Lower lobe of right lung (tissue), 2 donors: ENCODE results near the gene INSL6. TPM values are rescaled to one million over a fixed set of nuclear protein-coding genes. Genes with fewer than 3 reads are reported as not detected.

ENCODE experiments used
- ATAC-seq, 2 donors: fragments of 200-7000 bp; cut with Tn5 transposase; one replicate each; pipeline ENCODE4 v1.9.1; 2020 to 2022; ENCODE audit warnings: mild to moderate bottlenecking in 2 of 2, moderate library complexity in 2 of 2
- DNase-seq: peaks from one replicate; pipeline ENCODE4 v3.0.0-alpha.2; 2020
- H3K27ac ChIP-seq: fragments of 200-600 bp; one replicate; pipeline ENCODE4 v1.8.0; 2022
- H3K27me3 ChIP-seq: fragments of 200-600 bp; one replicate; pipeline ENCODE4 v1.8.0; 2022; ENCODE audit warnings: low read depth
- H3K36me3 ChIP-seq: fragments of 200-600 bp; one replicate; pipeline ENCODE4 v1.8.0; 2022; ENCODE audit warnings: mild to moderate bottlenecking
- H3K4me1 ChIP-seq: fragments of 200-600 bp; one replicate; pipeline ENCODE4 v1.8.0; 2022
- H3K4me3 ChIP-seq: fragments of 200-600 bp; one replicate; pipeline ENCODE4 v1.8.0; 2022; ENCODE audit warnings: mild to moderate bottlenecking
- H3K9me3 ChIP-seq: fragments of 200-600 bp; one replicate; pipeline ENCODE4 v1.8.0; 2022
- intact Hi-C: fragments of 100-400 bp; cut with DNase I; formaldehyde crosslinking; loops from one replicate; pipeline ENCODE4 v1.11.0; 2022
- total RNA-seq: library from RNA; stranded (reverse); fragmentation: NEBNext Ultra II Directional; extraction: Animal tissue kit (Norgen Biotek cat#: 25700); gene quantifications from one replicate; pipeline ENCODE4 v1.2.1, GENCODE V29; 2021
- TF ChIP-seq, protein P1 (sequence below): fragments of 200-600 bp; IDR thresholded peaks from one replicate; pipeline ENCODE4 v1.8.0; 2022; ENCODE audit warnings: antibody characterized with exemption, mild to moderate bottlenecking
- donor health status: DM: no; HTN: yes; CAD: no; lungs with severe emphysema.

The INSL6 gene
- total RNA-seq, 1 donor from 2014 or later, result not detected

DNA sequence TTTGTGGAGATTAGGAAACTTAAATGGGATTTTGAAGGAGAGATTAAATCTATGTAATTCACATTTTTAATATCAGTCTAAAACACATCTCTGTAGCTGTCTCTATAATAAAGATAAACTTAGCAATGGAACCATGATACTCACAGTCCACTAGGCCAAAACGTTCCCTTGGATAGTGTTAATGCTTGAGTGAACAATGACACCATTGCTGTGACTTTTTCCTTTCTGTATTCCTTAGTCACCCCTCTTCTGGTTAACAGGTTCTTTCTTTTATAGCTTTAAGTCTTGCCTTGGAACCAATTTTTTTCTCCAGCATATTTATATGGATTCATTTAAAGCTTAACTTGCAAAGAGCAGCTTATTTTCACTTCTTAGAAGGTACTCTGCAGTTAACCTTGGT lies 63.3 kb downstream of the INSL6 start:
- Histone ChIP-seq H3K27me3 (no peaks in the 10 kb centered on the region), H3K27ac (no peak overlapping the region), H3K36me3 (peaks cover 37% of the 10 kb centered on the region), H3K4me1 (no peaks in the 10 kb centered on the region), H3K9me3 (no peaks in the 10 kb centered on the region), H3K4me3 (no peak overlapping the region)
- DNase-seq (no peak), ATAC-seq (no peak)
- intact Hi-C loops, result no loop called here
- TF ChIP-seq, protein P1, sequence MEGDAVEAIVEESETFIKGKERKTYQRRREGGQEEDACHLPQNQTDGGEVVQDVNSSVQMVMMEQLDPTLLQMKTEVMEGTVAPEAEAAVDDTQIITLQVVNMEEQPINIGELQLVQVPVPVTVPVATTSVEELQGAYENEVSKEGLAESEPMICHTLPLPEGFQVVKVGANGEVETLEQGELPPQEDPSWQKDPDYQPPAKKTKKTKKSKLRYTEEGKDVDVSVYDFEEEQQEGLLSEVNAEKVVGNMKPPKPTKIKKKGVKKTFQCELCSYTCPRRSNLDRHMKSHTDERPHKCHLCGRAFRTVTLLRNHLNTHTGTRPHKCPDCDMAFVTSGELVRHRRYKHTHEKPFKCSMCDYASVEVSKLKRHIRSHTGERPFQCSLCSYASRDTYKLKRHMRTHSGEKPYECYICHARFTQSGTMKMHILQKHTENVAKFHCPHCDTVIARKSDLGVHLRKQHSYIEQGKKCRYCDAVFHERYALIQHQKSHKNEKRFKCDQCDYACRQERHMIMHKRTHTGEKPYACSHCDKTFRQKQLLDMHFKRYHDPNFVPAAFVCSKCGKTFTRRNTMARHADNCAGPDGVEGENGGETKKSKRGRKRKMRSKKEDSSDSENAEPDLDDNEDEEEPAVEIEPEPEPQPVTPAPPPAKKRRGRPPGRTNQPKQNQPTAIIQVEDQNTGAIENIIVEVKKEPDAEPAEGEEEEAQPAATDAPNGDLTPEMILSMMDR, result no peak

DNA sequence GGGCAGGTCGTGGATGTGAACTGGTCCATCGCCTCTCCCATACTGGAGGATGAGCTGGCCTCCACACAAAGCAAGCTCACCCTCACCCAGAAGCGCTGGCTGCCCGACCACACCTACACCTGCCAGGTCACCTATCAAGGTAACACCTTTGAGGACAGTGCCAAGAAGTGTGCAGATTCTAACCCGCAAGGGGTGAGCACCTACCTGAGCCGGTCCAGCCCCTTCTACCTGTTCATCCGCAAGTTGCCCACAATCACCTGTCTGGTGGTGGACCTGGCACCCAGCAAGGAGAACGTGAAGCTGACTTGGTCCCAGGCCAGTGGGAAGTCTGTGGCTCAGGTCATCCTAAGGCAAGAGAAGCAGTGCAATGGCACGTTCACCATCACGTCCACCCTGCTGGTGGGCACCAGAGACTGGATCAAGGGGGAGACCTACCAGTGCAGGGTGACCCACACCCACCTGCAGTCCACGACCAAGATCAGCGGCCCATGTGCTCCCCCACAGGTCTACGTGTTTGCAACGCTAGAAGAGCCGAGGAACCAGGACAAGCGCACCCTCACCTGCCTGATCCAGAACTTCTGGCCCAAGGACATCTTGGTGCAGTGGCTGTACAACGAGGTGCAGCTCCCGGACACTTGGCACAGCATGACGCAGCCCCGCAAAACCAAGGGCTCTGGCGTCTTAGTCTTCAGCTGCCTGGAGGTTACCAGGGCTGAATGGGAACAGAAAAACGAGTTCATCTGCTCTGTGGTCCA lies 71.3 kb downstream of the INSL6 start:
- ATAC-seq (peak in 1 of 2 donors; percentile 11), DNase-seq (no peak)
- no peaks in the 10 kb centered on the region for H3K27me3 ChIP-seq
- no peak overlapping the region for H3K27ac ChIP-seq
- H3K4me3 ChIP-seq, result no peak overlapping the region
- intact Hi-C loops, result no loop called here
- H3K9me3 ChIP-seq, result no peaks in the 10 kb centered on the region
- H3K36me3 ChIP-seq, result peaks cover 13% of the 10 kb centered on the region
- H3K4me1 ChIP-seq, result no peaks in the 10 kb centered on the region
- TF ChIP-seq, protein P1, result no peak

Other genes with a start within 250 kb of the INSL6 start
- gene JAK2, start 200.4 kb downstream of the INSL6 start, total RNA-seq, result 32.8 TPM
- gene INSL4, start 45.8 kb upstream of the INSL6 start, total RNA-seq, result not detected
- 1.3 TPM for gene RLN2, start 119.1 kb upstream of the INSL6 start, total RNA-seq
- gene RLN1, start 154.2 kb upstream of the INSL6 start, total RNA-seq, result not detected